HepG2 (cell line): ENCODE data around the gene NINJ2. TPM values are rescaled to one million over a fixed set of nuclear protein-coding genes. Genes with fewer than 3 reads are reported as not detected.

ENCODE experiments used
- ARID5B ChIP-seq: IDR thresholded peaks from 2 replicates; pipeline ENCODE4 v1.4.0; 2020; ENCODE audit warnings: mild to moderate bottlenecking, missing genetic modification reagents
- CAMTA2 ChIP-seq: sonication (generic); formaldehyde crosslinking; IDR thresholded peaks from 2 replicates; pipeline ENCODE4 v1.4.0; 2020; ENCODE audit warnings: mild to moderate bottlenecking, missing genetic modification reagents, borderline replicate concordance
- MEIS1 ChIP-seq: sonication (generic); formaldehyde crosslinking; IDR thresholded peaks from 2 replicates; pipeline ENCODE4 v1.9.0; 2021; ENCODE audit warnings: mild to moderate bottlenecking, missing genetic modification reagents, moderate library complexity, borderline replicate concordance
- PREB ChIP-seq: sonication (generic); formaldehyde crosslinking; IDR thresholded peaks from 2 replicates; pipeline ENCODE4 v1.4.0; 2020; ENCODE audit warnings: missing genetic modification reagents
- RERE ChIP-seq: IDR thresholded peaks from 2 replicates; pipeline ENCODE4 v1.6.1; 2016; ENCODE audit warnings: low read depth, missing genetic modification reagents, missing compliant biosample characterization
- SALL1 ChIP-seq: sonication (generic); formaldehyde crosslinking; IDR thresholded peaks from 2 replicates; pipeline ENCODE4 v1.8.0; 2022; ENCODE audit warnings: mild to moderate bottlenecking, missing genetic modification reagents
- SMC3 ChIP-seq: IDR thresholded peaks from 2 replicates; pipeline ENCODE4 v1.6.1; 2011; ENCODE audit warnings: low read length, improper control_type of control experiment
- XBP1 ChIP-seq: sonication (generic); formaldehyde crosslinking; IDR thresholded peaks from 2 replicates; pipeline ENCODE4 v1.5.0; 2020; ENCODE audit warnings: missing genetic modification reagents
- ZBTB26 ChIP-seq: IDR thresholded peaks from 2 replicates; pipeline ENCODE4 v1.6.1; 2016; ENCODE audit warnings: missing compliant biosample characterization, missing genetic modification reagents, borderline replicate concordance
- ZNF3 ChIP-seq: IDR thresholded peaks from 2 replicates; pipeline ENCODE4 v1.7.0; 2017; ENCODE audit warnings: inconsistent platforms
- ZNF512B ChIP-seq: sonication (generic); formaldehyde crosslinking; IDR thresholded peaks from 2 replicates; pipeline ENCODE4 v1.5.1; 2020; ENCODE audit warnings: missing genetic modification reagents, mild to moderate bottlenecking, borderline replicate concordance
- ZNF570 ChIP-seq: sonication (generic); formaldehyde crosslinking; IDR thresholded peaks from 2 replicates; pipeline ENCODE4 v1.4.0; 2020; ENCODE audit warnings: mild to moderate bottlenecking, missing genetic modification reagents, borderline replicate concordance
- ZNF670 ChIP-seq: sonication (generic); formaldehyde crosslinking; IDR thresholded peaks from 2 replicates; pipeline ENCODE4 v1.8.0; 2022; ENCODE audit warnings: mild to moderate bottlenecking, missing genetic modification reagents, borderline replicate concordance
- ZNF83 ChIP-seq: sonication (generic); formaldehyde crosslinking; IDR thresholded peaks from 2 replicates; pipeline ENCODE4 v1.4.0; 2020; ENCODE audit warnings: missing genetic modification reagents, mild to moderate bottlenecking, borderline replicate concordance
- polyA plus RNA-seq, 8 experiments: library from polyadenylated mRNA; depleted of rRNA in 3 of 8; stranded (reverse) in 7 of 8; unstranded in 1 of 8; fragments of >200 nt; fragmentation: Illumina TruSeq in 4 of 8; extraction: Trizol in 4 of 8; gene quantifications; 2 replicates each; pipeline versions ENCODE4 v1.2.1 to v1.2.3, GENCODE V29; 2011 to 2016; ENCODE audit warnings: low read depth in 4 of 8, missing spikeins in 1 of 8, mixed read lengths in 1 of 8; ENCODE audit not compliant: insufficient read depth in 1 of 8
- total RNA-seq, 5 experiments: library from RNA; depleted of rRNA; stranded (reverse); fragments of >200 nt; fragmentation: Illumina TruSeq; extraction: Trizol; gene quantifications; 2 replicates each; pipeline ENCODE4 v1.2.3, GENCODE V29; 2016; ENCODE audit warnings: low read depth in 1 of 5

Gene NINJ2
- total and polyA plus RNA-seq, 2 of the 13 experiments (the other 11 are each of a cell fraction or from before 2014, with no cell fraction given): 0.62 to 3.8 TPM

- peak; percentile 19; the same call in 1 of the 2 replicates for TF ChIP-seq ARID5B
- TF ChIP-seq XBP1 (CRISPR knock-in tag): no peak
- TF ChIP-seq RERE (CRISPR knock-in tag): no peak
- TF ChIP-seq ZNF670 (CRISPR knock-in tag): peak; percentile 67; the same call in 1 of the 2 replicates
- TF ChIP-seq SALL1: peak; percentile 78
- TF ChIP-seq CAMTA2 (CRISPR knock-in tag): no peak
- no peak for TF ChIP-seq ZNF570 (CRISPR knock-in tag)
- no peak for TF ChIP-seq MEIS1 (CRISPR knock-in tag)
- no peak for TF ChIP-seq ZBTB26
- peak; percentile 25; the same call in 1 of the 2 replicates for TF ChIP-seq SMC3
- TF ChIP-seq PREB (CRISPR knock-in tag): no peak
- peak; percentile 50; the same call in 1 of the 2 replicates for TF ChIP-seq ZNF83
- TF ChIP-seq ZNF512B (CRISPR knock-in tag): peak; percentile 78; the same call in 1 of the 2 replicates
- TF ChIP-seq ZNF3 (CRISPR knock-in tag): no peak
These were observed 93.3 kb downstream of the NINJ2 start (continued) for GRCh38 chr12:569803-570434.
